Fibroblast of lung (primary cell): ENCODE results near the gene DENND4A.

Experiments used
- CTCF ChIP-seq, 2 donors: IDR thresholded peaks in 1 of 2; conservative IDR thresholded peaks in 1 of 2; 1 replicate in 1 of 2; 2 replicates in 1 of 2; pipeline ENCODE4 v1.5.1; 2011 to 2012; ENCODE audit warnings: low read length in 2 of 2, control low read depth in 1 of 2, inconsistent platforms in 1 of 2, low read depth in 1 of 2, mild to moderate bottlenecking in 1 of 2
- EZH2 ChIP-seq: IDR thresholded peaks from 2 replicates; pipeline ENCODE4 v1.5.1; 2012; ENCODE audit warnings: low read length, control low read depth, mild to moderate bottlenecking; ENCODE audit errors: missing control alignments

DNA sequence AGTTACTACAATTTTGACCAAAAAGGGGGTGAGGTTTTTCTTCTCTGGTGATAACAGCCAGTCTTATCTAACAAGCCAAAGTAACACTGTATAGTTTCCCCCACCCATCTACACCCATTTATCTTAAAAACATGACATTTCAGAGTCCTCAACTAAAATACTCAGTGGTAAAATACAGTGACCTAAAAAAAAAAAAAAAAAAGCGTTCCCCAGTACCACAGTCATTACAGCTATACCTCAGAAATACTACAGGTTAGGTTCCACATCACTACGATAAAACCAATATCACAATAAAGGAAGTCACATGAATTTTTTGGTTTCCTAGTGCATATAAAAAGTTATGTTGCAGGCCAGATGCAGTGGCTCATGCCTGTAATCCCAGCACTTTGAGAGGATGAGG, 13.8 kb downstream of the DENND4A start:
- TF ChIP-seq CTCF (conservative IDR thresholded peaks at IDR 0.05 in 1 of 2, IDR thresholded peaks at IDR 0.05 in 1 of 2; ENCODE audit: low read depth in 1 of 2, low read length in 2 of 2) = no peak
- TF ChIP-seq EZH2 = no peak
